Prostate gland (tissue), 2 donors: ENCODE data around the gene ATOH1. TPM values are rescaled to one million over a fixed set of nuclear protein-coding genes. Genes with fewer than 3 reads are reported as not detected.

Source experiments
- DNase-seq: peaks from one replicate; pipeline ENCODE4 v3.0.0-alpha.2; 2019; ENCODE audit warnings: low spot score
- H3K27ac ChIP-seq, 2 donors: fragments of 200-600 bp; sonication (generic); 2 replicates each; pipeline ENCODE4 v1.5.1; 2017 to 2019
- H3K27me3 ChIP-seq: fragments of 200-600 bp; sonication (generic); replicated peaks from 2 replicates; pipeline ENCODE4 v1.5.1; 2019; ENCODE audit not compliant: insufficient read depth
- H3K36me3 ChIP-seq, 2 donors: fragments of 200-600 bp; sonication (generic); 1 replicate in 1 of 2; 2 replicates in 1 of 2; pipeline versions ENCODE4 v1.5.1 to v1.8.1; 2017 to 2019
- H3K4me1 ChIP-seq: fragments of 200-600 bp; sonication (generic); replicated peaks from 2 replicates; pipeline ENCODE4 v1.5.1; 2019
- H3K4me3 ChIP-seq, 2 donors: fragments of 200-600 bp; sonication (generic); 2 replicates each; pipeline ENCODE4 v1.5.1; 2017 to 2019
- H3K9me3 ChIP-seq: fragments of 200-600 bp; sonication (generic); 2 replicates; pipeline ENCODE4 v1.5.1; 2017
- CTCF ChIP-seq, 4 experiments: fragments of 200-600 bp in 2 of 4; fragments of 450-650 bp in 2 of 4; sonication (generic) in 2 of 4; IDR thresholded peaks; 1 replicate in 3 of 4; 2 replicates in 1 of 4; pipeline ENCODE4 v1.5.1; 2016 to 2019; ENCODE audit warnings: antibody characterized with exemption in 4 of 4, mild to moderate bottlenecking in 2 of 4, moderate library complexity in 2 of 4
- POLR2A ChIP-seq: fragments of 450-650 bp; IDR thresholded peaks from one replicate; pipeline ENCODE4 v1.6.1; 2016; ENCODE audit warnings: antibody characterized with exemption, mild to moderate bottlenecking
- POLR2AphosphoS5 ChIP-seq: sonication (generic); formaldehyde crosslinking; IDR thresholded peaks from one replicate; pipeline ENCODE4 v1.6.1; 2017; ENCODE audit warnings: antibody characterized with exemption
- WGBS: methylation state at CpG from one replicate; pipeline ENCODE4 v1.1.5; 2018; 5-methylcytosine and 5-hydroxymethylcytosine counted together
- intact Hi-C: fragments of 100-400 bp; cut with DNase I; formaldehyde crosslinking; loops from one replicate; pipeline ENCODE4 v1.14.2; 2022
- total RNA-seq, 2 donors: library from RNA; depleted of rRNA; stranded (reverse); fragments of >200 nt; gene quantifications; one replicate each; pipeline ENCODE4 v1.1.0, GENCODE V29; 2016

The ATOH1 gene
- total RNA-seq, 2 donors from 2014 or later = not detected

GRCh38 chr4:93835929-93836328, 7.4 kb downstream of the ATOH1 start:
- Histone ChIP-seq H3K9me3 (no peaks in the 10 kb centered on the region), H3K4me1 (no peaks in the 10 kb centered on the region), H3K27me3 (peaks cover 16% of the 10 kb centered on the region), H3K4me3 (no peak overlapping the region), H3K27ac (no peak overlapping the region), H3K36me3 (no peaks in the 10 kb centered on the region)
- no peak for TF ChIP-seq POLR2AphosphoS5
- no peak for TF ChIP-seq CTCF (IDR thresholded peaks at IDR 0.05)
- TF ChIP-seq POLR2A = no peak
- intact Hi-C loops = no loop called here
- 97% methylated on average over 1 of the region's 1 CpG for WGBS
- DNase-seq = no peak

- TF ChIP-seq POLR2A (no peak), POLR2AphosphoS5 (no peak), CTCF (IDR thresholded peaks at IDR 0.05) (no peak)
- intact Hi-C loops = no loop called here
- Histone ChIP-seq H3K27me3 (peaks cover 9% of the 10 kb centered on the region), H3K36me3 (no peaks in the 10 kb centered on the region), H3K4me1 (no peaks in the 10 kb centered on the region), H3K4me3 (no peak overlapping the region), H3K27ac (no peak overlapping the region), H3K9me3 (no peaks in the 10 kb centered on the region)
- DNase-seq = no peak
- 85% methylated on average over 4 of the region's 4 CpGs for WGBS
Measured at GRCh38 chr4:93839704-93840103, 11.2 kb downstream of the ATOH1 start.

- 67% methylated on average over 3 of the region's 3 CpGs for WGBS
- Histone ChIP-seq H3K9me3 (no peaks in the 10 kb centered on the region), H3K27ac (no peak overlapping the region), H3K4me1 (no peaks in the 10 kb centered on the region), H3K36me3 (no peaks in the 10 kb centered on the region), H3K4me3 (no peak overlapping the region), H3K27me3 (no peaks in the 10 kb centered on the region)
- intact Hi-C loops = no loop called here
- no peak for TF ChIP-seq CTCF (IDR thresholded peaks at IDR 0.05)
- no peak for TF ChIP-seq POLR2AphosphoS5
- no peak for TF ChIP-seq POLR2A
- DNase-seq = no peak
Measured at GRCh38 chr4:93841803-93842345, 13.3 kb downstream of the ATOH1 start.

- Histone ChIP-seq H3K27ac (no peak overlapping the region), H3K36me3 (no peaks in the 10 kb centered on the region), H3K4me1 (no peaks in the 10 kb centered on the region), H3K27me3 (no peaks in the 10 kb centered on the region), H3K9me3 (no peaks in the 10 kb centered on the region), H3K4me3 (no peak overlapping the region)
- intact Hi-C loops = no loop called here
- no peak for DNase-seq
- WGBS = 49% methylated on average over 2 of the region's 2 CpGs
- TF ChIP-seq POLR2A = no peak
- peak; percentile 59 for TF ChIP-seq POLR2AphosphoS5
Measured at GRCh38 chr4:93842601-93843252, 14.2 kb downstream of the ATOH1 start.

- Histone ChIP-seq H3K27me3 (no peaks in the 10 kb centered on the region), H3K27ac (no peak overlapping the region), H3K9me3 (no peaks in the 10 kb centered on the region), H3K36me3 (no peaks in the 10 kb centered on the region), H3K4me1 (no peaks in the 10 kb centered on the region), H3K4me3 (no peak overlapping the region)
- DNase-seq = no peak
- intact Hi-C loops = no loop called here
- no peak for TF ChIP-seq POLR2AphosphoS5
- TF ChIP-seq POLR2A = no peak
- TF ChIP-seq CTCF (IDR thresholded peaks at IDR 0.05) = no peak
Measured at GRCh38 chr4:93843772-93844171, 15.2 kb downstream of the ATOH1 start.
